GM12878 (cell line): ENCODE data around the gene ACTR8. TPM values are rescaled to one million over a fixed set of nuclear protein-coding genes. Genes with fewer than 3 reads are reported as not detected.

Experiments
- ATAC-seq: fragments of 200-7000 bp; cut with Tn5 transposase; 3 replicates; pipeline ENCODE4 v1.9.1; 2020; ENCODE audit warnings: mild to moderate bottlenecking, moderate library complexity
- BruUV-seq: library from RNA; stranded (reverse); fragments of 400-500 nt; replicated peaks from 2 replicates; lab custom pipeline; 2021; lab: Mats Ljungman, UMichigan
- CTCF ChIA-PET: fragments of 300-600 bp; sonication (Branson Sonifier 250); formaldehyde crosslinking; extraction: SDS; loops from one replicate; lab custom pipeline; 2021; ENCODE audit warnings: inconsistent platforms; lab: Yijun Ruan, JAX
- POLR2A ChIA-PET: fragments of 350-600 bp; formaldehyde crosslinking; extraction: SDS; loops from one replicate; lab custom pipeline; 2021; ENCODE audit warnings: inconsistent platforms; lab: Charles Lee
- RAD21 ChIA-PET: fragments of 300-600 bp; sonication (Branson Sonifier 250); formaldehyde crosslinking; loops from one replicate; lab custom pipeline; 2023; ENCODE audit warnings: antibody characterized with exemption; ENCODE audit not compliant: unreplicated experiment; lab: Charles Lee
- SMC1A ChIA-PET: fragments of 300-600 bp; sonication (Branson Sonifier 250); formaldehyde crosslinking; loops from one replicate; lab custom pipeline; 2023; ENCODE audit not compliant: unreplicated experiment, uncharacterized antibody; lab: Charles Lee
- DNase-seq: peaks from one replicate; pipeline ENCODE4 v3.0.0-alpha.2; 2011; ENCODE audit warnings: low read depth, low spot score
- FAIRE-seq: peaks from 3 replicates; lab custom pipeline; 2011; peaks lifted over from hg19 to GRCh38; lab: Jason Lieb, UNC
- H2AFZ ChIP-seq: 2 replicates; pipeline ENCODE4 v1.6.0; 2011; ENCODE audit warnings: low read depth, low read length, control low read depth; ENCODE audit not compliant: control insufficient read depth
- H3K27ac ChIP-seq: 2 replicates; pipeline ENCODE4 v1.5.1; 2011; ENCODE audit warnings: control low read depth; ENCODE audit not compliant: control insufficient read depth, insufficient read depth
- H3K27me3 ChIP-seq, 2 experiments: replicated peaks in 1 of 2; 2 replicates each; pipeline versions ENCODE4 v1.6.0 to v1.6.1; 2011; ENCODE audit warnings: low read length in 1 of 2; ENCODE audit not compliant: control insufficient read depth in 2 of 2, insufficient read depth in 2 of 2
- H3K36me3 ChIP-seq, 2 experiments: 2 replicates each; pipeline ENCODE4 v1.5.1; 2011; ENCODE audit warnings: low read length in 1 of 2; ENCODE audit not compliant: control insufficient read depth in 2 of 2, insufficient read depth in 2 of 2
- H3K4me1 ChIP-seq: 2 replicates; pipeline ENCODE4 v1.6.1; 2011; ENCODE audit warnings: mild to moderate bottlenecking, low read length, moderate library complexity, mixed read lengths; ENCODE audit not compliant: control insufficient read depth, insufficient read depth
- H3K4me2 ChIP-seq: 2 replicates; pipeline ENCODE4 v1.6.0; 2011; ENCODE audit warnings: control low read depth; ENCODE audit not compliant: control insufficient read depth, insufficient read depth
- H3K4me3 ChIP-seq: fragments of 200-600 bp; sonication (generic); 2 replicates; pipeline ENCODE4 v1.5.1; 2016
- H3K79me2 ChIP-seq: 2 replicates; pipeline ENCODE4 v1.6.0; 2011; ENCODE audit warnings: low read length; ENCODE audit not compliant: control insufficient read depth, insufficient read depth
- H3K9ac ChIP-seq: 2 replicates; pipeline ENCODE4 v1.8.0; 2011; ENCODE audit warnings: low read length, control low read depth, mixed read lengths; ENCODE audit not compliant: control insufficient read depth, insufficient read depth
- H3K9me3 ChIP-seq: replicated peaks from 3 replicates; pipeline ENCODE4 v1.5.1; 2011; ENCODE audit warnings: mild to moderate bottlenecking, low read length; ENCODE audit not compliant: control insufficient read depth, insufficient read depth
- H4K20me1 ChIP-seq: 2 replicates; pipeline ENCODE4 v1.6.0; 2011; ENCODE audit not compliant: control insufficient read depth, insufficient read depth
- CHD2 ChIP-seq: IDR thresholded peaks from 2 replicates; pipeline ENCODE4 v1.6.1; 2011; ENCODE audit warnings: low read depth, low read length, improper control_type of control experiment, borderline replicate concordance
- JUND ChIP-seq: IDR thresholded peaks from 2 replicates; pipeline ENCODE4 v1.6.1; 2012; ENCODE audit warnings: low read depth, mild to moderate bottlenecking, low read length, improper control_type of control experiment, moderate library complexity
- KAT2A ChIP-seq: conservative IDR thresholded peaks from 2 replicates; pipeline ENCODE4 v1.6.1; 2011; ENCODE audit warnings: low read depth, low read length; ENCODE audit not compliant: control insufficient read depth
- MEF2A ChIP-seq: IDR thresholded peaks from 2 replicates; pipeline ENCODE4 v1.6.1; 2011; ENCODE audit warnings: low read depth, mild to moderate bottlenecking, low read length, moderate library complexity; ENCODE audit not compliant: insufficient read depth
- MTA3 ChIP-seq: IDR thresholded peaks from 2 replicates; pipeline ENCODE4 v1.6.1; 2012; ENCODE audit warnings: low read length, inconsistent platforms, borderline replicate concordance
- MYC ChIP-seq: IDR thresholded peaks from 2 replicates; pipeline ENCODE4 v1.6.1; 2011; ENCODE audit warnings: mild to moderate bottlenecking, low read length, moderate library complexity, inconsistent platforms; ENCODE audit not compliant: insufficient read depth, insufficient replicate concordance, insufficient read length, severe bottlenecking
- PAX8 ChIP-seq: fragments of 450-650 bp; IDR thresholded peaks from 2 replicates; pipeline ENCODE4 v1.6.1; 2017; ENCODE audit warnings: mild to moderate bottlenecking, moderate library complexity
- RAD21 ChIP-seq: IDR thresholded peaks from 2 replicates; pipeline ENCODE4 v1.6.1; 2011; ENCODE audit warnings: mild to moderate bottlenecking, low read depth, low read length, moderate library complexity; ENCODE audit not compliant: insufficient read depth
- RAD51 ChIP-seq: fragments of 450-650 bp; IDR thresholded peaks from 2 replicates; pipeline ENCODE4 v1.6.1; 2016; ENCODE audit warnings: moderate library complexity, mild to moderate bottlenecking, inconsistent platforms
- RUNX3 ChIP-seq: IDR thresholded peaks from 2 replicates; pipeline ENCODE4 v1.6.1; 2012; ENCODE audit warnings: low read length, inconsistent platforms
- SMAD1 ChIP-seq: fragments of 450-650 bp; IDR thresholded peaks from 2 replicates; pipeline ENCODE4 v1.6.1; 2018; ENCODE audit warnings: mild to moderate bottlenecking, low read depth; ENCODE audit not compliant: partially characterized antibody
- TCF3 ChIP-seq: IDR thresholded peaks from 2 replicates; pipeline ENCODE4 v1.6.1; 2012; ENCODE audit warnings: low read depth, mild to moderate bottlenecking, low read length, borderline replicate concordance; ENCODE audit not compliant: insufficient read depth
- ZNF24 ChIP-seq: fragments of 450-650 bp; IDR thresholded peaks from 2 replicates; pipeline ENCODE4 v1.6.1; 2017; ENCODE audit warnings: antibody characterized with exemption, mild to moderate bottlenecking
- ZNF622 ChIP-seq: fragments of 450-650 bp; IDR thresholded peaks from 2 replicates; pipeline ENCODE4 v1.6.1; 2017; ENCODE audit warnings: mild to moderate bottlenecking, inconsistent platforms
- WGBS: methylation state at CpG from one replicate; pipeline ENCODE4 v1.1.6; 2016; ENCODE audit warnings: low lambda C conversion rate; ENCODE audit not compliant: insufficient replicate concordance, insufficient coverage; ENCODE audit errors: missing lambda C conversion rate; 5-methylcytosine and 5-hydroxymethylcytosine counted together
- in situ Hi-C: fragments of 300-500 bp; cut with MboI; formaldehyde crosslinking; loops from 9 replicates; pipeline ENCODE4 v1.14.3; 2018; ENCODE audit warnings: mixed read lengths
- intact Hi-C: fragments of 100-400 bp; cut with micrococcal nuclease; formaldehyde crosslinking; loops from one replicate; pipeline ENCODE4 v1.14.2; 2022; ENCODE audit not compliant: unreplicated experiment
- polyA plus RNA-seq, 11 experiments: library from polyadenylated mRNA; depleted of rRNA in 4 of 11; unstranded in 6 of 11; stranded (reverse) in 5 of 11; fragments of >200 nt; fragmentation: Nextera tagmentation in 4 of 11; fragmentation: Illumina TruSeq in 1 of 11; extraction: Ambion mirVana in 4 of 11; extraction: Trizol in 1 of 11; gene quantifications; 1 replicate in 1 of 11; 2 replicates in 10 of 11; pipeline versions ENCODE4 v1.2.1 to v1.2.3, GENCODE V29; 2011 to 2016; ENCODE audit warnings: inconsistent platforms in 2 of 11, missing spikeins in 2 of 11, low read depth in 1 of 11
- total RNA-seq, 4 experiments: library from RNA; depleted of rRNA in 3 of 4; stranded (reverse); fragments of >200 nt in 3 of 4; fragmentation: Illumina TruSeq in 1 of 4; extraction: Trizol in 1 of 4; gene quantifications; 2 replicates each; pipeline versions ENCODE4 v1.2.1 to v1.2.3, GENCODE V29; 2013 to 2021
- TF ChIP-seq, protein P1 (sequence below): fragments of 450-650 bp; IDR thresholded peaks from 2 replicates; pipeline ENCODE4 v1.6.1; 2018; ENCODE audit warnings: mild to moderate bottlenecking, low read depth, moderate library complexity; ENCODE audit not compliant: partially characterized antibody
- TF ChIP-seq, protein P2 (sequence below): fragments of 150-350 bp; IDR thresholded peaks from 2 replicates; pipeline ENCODE4 v1.6.1; 2014; ENCODE audit warnings: mild to moderate bottlenecking, low read depth, low read length
- TF ChIP-seq, protein P3 (sequence below): fragments of 450-650 bp; IDR thresholded peaks from 2 replicates; pipeline ENCODE4 v1.6.1; 2014; ENCODE audit warnings: mild to moderate bottlenecking

Gene ACTR8
- total and polyA plus RNA-seq, 10 of the 15 experiments (the other 5 are each of a cell fraction or from before 2014, with no cell fraction given), result 5.3 to 35.7 (median 26.4) TPM

DNA sequence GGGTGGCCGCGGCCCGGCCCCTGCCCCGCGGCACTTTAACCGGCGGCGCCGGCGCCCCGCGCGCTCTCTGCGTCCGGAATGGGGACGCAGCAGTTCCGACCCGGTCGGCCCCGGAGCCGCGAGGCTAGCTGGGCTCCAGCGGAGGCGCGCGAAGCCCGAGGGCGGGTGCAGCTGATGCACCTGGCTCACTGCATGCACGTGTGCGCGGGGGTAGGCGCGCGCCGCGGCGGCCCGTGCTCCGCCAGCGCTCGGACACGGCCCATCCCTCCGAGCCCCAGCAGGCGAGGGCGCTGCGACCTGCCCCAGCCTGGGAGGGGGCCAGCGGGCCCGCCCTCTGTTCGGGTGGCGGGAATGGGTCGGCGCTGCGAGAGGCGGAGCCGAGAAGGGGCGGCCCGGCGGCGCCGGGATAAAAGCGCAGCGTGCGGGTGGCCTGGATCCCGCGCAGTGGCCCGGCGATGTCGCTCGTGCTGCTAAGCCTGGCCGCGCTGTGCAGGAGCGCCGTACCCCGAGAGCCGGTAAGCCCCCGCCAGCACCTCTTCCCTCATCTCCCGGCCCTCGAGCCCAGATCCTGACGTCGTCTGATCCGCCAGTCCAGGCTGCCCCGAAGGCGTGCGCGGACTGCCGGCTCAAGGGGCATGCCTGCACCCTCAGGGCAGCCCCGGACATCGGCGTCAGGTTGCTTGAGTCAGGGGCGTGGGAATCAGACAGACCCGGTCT, 35.7 kb downstream of the ACTR8 start, which contains the start of the genes CHDH and IL17RB:
Gene CHDH, minus strand, starts transcription at position 286 of the 717 bp plus-strand sequence. CDS start 22,411 bp downstream, outside the sequence.
Gene IL17RB, plus strand, starts transcription at position 435 of the 717 bp plus-strand sequence. Its CDS starts 21 bp downstream, at position 456.
- intact Hi-C loops (loop anchor here (10.0 kb wide), 1 partner anchor 101 kb away; no protein-coding TSS in a partner anchor), in situ Hi-C loops (no loop called here)
- peak within 1 kb of the TSS; percentile 62 for H3K27ac ChIP-seq
- H3K4me2 ChIP-seq, result peak within 1 kb of the TSS; percentile 82
- no peak for DNase-seq
- ATAC-seq, result peak; percentile 63
- H2AFZ ChIP-seq, result peak within 1 kb of the TSS; percentile 81
- no peak for FAIRE-seq
- H3K4me3 ChIP-seq, result peak within 1 kb of the TSS; percentile 73
- POLR2A ChIA-PET, result interaction anchor here (0.5 to 4.1 kb wide), 8 partner anchors 24 to 1881 kb away, joined by 3 to 30 read pairs (median 4); partner anchors contain the start of gene SELENOK
- no peaks in the 10 kb centered on the region for H3K9me3 ChIP-seq
- no peaks in the 10 kb centered on the region for H4K20me1 ChIP-seq
- CTCF ChIA-PET, result interaction anchor here (0.6 to 2.4 kb wide), 11 partner anchors 20 to 497 kb away, joined by 3 to 9 read pairs (median 3); no protein-coding TSS in a partner anchor
- H3K9ac ChIP-seq, result peak within 1 kb of the TSS; percentile 73
- peaks cover 18% of the 10 kb centered on the region for H3K79me2 ChIP-seq
- SMC1A ChIA-PET, result interaction anchor here (1.1 to 3.5 kb wide), 10 partner anchors 15 to 117 kb away, joined by 3 to 26 read pairs (median 4); no protein-coding TSS in a partner anchor
- RAD21 ChIA-PET, result interaction anchor here (1.6 to 5.1 kb wide), 5 partner anchors 35 to 292 kb away, joined by 3 to 41 read pairs (median 5); partner anchors contain the start of gene ACTR8
- H3K4me1 ChIP-seq, result peaks cover 39% of the 10 kb centered on the region
- no peaks in the 10 kb centered on the region for H3K27me3 ChIP-seq
- no peaks in the 10 kb centered on the region for H3K36me3 ChIP-seq
- WGBS, result 21% methylated on average over 46 of the region's 91 CpGs
- no TSS peak for BruUV-seq
- TF ChIP-seq, protein P1, sequence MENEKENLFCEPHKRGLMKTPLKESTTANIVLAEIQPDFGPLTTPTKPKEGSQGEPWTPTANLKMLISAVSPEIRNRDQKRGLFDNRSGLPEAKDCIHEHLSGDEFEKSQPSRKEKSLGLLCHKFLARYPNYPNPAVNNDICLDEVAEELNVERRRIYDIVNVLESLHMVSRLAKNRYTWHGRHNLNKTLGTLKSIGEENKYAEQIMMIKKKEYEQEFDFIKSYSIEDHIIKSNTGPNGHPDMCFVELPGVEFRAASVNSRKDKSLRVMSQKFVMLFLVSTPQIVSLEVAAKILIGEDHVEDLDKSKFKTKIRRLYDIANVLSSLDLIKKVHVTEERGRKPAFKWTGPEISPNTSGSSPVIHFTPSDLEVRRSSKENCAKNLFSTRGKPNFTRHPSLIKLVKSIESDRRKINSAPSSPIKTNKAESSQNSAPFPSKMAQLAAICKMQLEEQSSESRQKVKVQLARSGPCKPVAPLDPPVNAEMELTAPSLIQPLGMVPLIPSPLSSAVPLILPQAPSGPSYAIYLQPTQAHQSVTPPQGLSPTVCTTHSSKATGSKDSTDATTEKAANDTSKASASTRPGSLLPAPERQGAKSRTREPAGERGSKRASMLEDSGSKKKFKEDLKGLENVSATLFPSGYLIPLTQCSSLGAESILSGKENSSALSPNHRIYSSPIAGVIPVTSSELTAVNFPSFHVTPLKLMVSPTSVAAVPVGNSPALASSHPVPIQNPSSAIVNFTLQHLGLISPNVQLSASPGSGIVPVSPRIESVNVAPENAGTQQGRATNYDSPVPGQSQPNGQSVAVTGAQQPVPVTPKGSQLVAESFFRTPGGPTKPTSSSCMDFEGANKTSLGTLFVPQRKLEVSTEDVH, result no peak
- TF ChIP-seq RUNX3 (no peak), ZNF24 (no peak), TCF3 (peak; percentile 66; the same call in 1 of the 2 replicates), RAD21 (no peak), PAX8 (no peak), CHD2 (0 out of 2 replicates have a peak, but pooled peaks have one; percentile 22), ZNF622 (no peak), SMAD1 (no peak), MEF2A (no peak), MYC (no peak), JUND (no peak), KAT2A (no peak), RAD51 (no peak), MTA3 (no peak)
- TF ChIP-seq, protein P2, sequence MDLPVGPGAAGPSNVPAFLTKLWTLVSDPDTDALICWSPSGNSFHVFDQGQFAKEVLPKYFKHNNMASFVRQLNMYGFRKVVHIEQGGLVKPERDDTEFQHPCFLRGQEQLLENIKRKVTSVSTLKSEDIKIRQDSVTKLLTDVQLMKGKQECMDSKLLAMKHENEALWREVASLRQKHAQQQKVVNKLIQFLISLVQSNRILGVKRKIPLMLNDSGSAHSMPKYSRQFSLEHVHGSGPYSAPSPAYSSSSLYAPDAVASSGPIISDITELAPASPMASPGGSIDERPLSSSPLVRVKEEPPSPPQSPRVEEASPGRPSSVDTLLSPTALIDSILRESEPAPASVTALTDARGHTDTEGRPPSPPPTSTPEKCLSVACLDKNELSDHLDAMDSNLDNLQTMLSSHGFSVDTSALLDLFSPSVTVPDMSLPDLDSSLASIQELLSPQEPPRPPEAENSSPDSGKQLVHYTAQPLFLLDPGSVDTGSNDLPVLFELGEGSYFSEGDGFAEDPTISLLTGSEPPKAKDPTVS, result no peak
- TF ChIP-seq, protein P3, sequence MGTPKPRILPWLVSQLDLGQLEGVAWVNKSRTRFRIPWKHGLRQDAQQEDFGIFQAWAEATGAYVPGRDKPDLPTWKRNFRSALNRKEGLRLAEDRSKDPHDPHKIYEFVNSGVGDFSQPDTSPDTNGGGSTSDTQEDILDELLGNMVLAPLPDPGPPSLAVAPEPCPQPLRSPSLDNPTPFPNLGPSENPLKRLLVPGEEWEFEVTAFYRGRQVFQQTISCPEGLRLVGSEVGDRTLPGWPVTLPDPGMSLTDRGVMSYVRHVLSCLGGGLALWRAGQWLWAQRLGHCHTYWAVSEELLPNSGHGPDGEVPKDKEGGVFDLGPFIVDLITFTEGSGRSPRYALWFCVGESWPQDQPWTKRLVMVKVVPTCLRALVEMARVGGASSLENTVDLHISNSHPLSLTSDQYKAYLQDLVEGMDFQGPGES, result no peak
